Neural cell (in vitro differentiated cells): ENCODE results near the gene C19orf44. TPM values are rescaled to one million over a fixed set of nuclear protein-coding genes. Genes with fewer than 3 reads are reported as not detected.

Experiments
- H2AFZ ChIP-seq: fragments of 200-600, 300-800 bp; sonication (generic), shearing (Covaris generic); 2 replicates; pipeline ENCODE4 v1.6.0; 2014; ENCODE audit warnings: low read depth, mild to moderate bottlenecking, antibody characterized with exemption, low read length, moderate library complexity
- H3F3A ChIP-seq: fragments of 200-600 bp; shearing (Covaris generic); 2 replicates; pipeline ENCODE4 v1.6.1; 2016; ENCODE audit warnings: mild to moderate bottlenecking, moderate library complexity, mixed read lengths, antibody characterized with exemption, low read length; ENCODE audit not compliant: insufficient read depth, poor library complexity, severe bottlenecking
- H3K27ac ChIP-seq: fragments of 200-600, 300-800 bp; sonication (generic), shearing (Covaris generic); 2 replicates; pipeline ENCODE4 v1.5.1; 2014; ENCODE audit warnings: mild to moderate bottlenecking, low read length, moderate library complexity
- H3K27me3 ChIP-seq: fragments of 300-800, 200-600 bp; sonication (generic), shearing (Covaris generic); 2 replicates; pipeline ENCODE4 v1.6.0; 2014; ENCODE audit warnings: mild to moderate bottlenecking, low read depth, low read length, moderate library complexity; ENCODE audit not compliant: insufficient read depth
- H3K36me3 ChIP-seq: fragments of 300-800, 200-600 bp; sonication (generic), shearing (Covaris generic); 2 replicates; pipeline ENCODE4 v1.5.1; 2014; ENCODE audit warnings: mild to moderate bottlenecking, antibody characterized with exemption, low read length, moderate library complexity; ENCODE audit not compliant: insufficient read depth
- H3K4me2 ChIP-seq: fragments of 300-800, 200-600 bp; sonication (generic), shearing (Covaris generic); 2 replicates; pipeline ENCODE4 v1.6.0; 2014; ENCODE audit warnings: mild to moderate bottlenecking, low read length
- H3K4me3 ChIP-seq: fragments of 300-800, 200-600 bp; sonication (generic), shearing (Covaris generic); 2 replicates; pipeline ENCODE4 v1.5.1; 2014; ENCODE audit warnings: mild to moderate bottlenecking, low read length, moderate library complexity
- H3K79me2 ChIP-seq: fragments of 200-600 bp; shearing (Covaris generic); replicated peaks from 2 replicates; pipeline ENCODE4 v1.6.0; 2014; ENCODE audit warnings: mild to moderate bottlenecking, low read length, moderate library complexity; ENCODE audit not compliant: insufficient read depth
- H3K9ac ChIP-seq: fragments of 300-800, 200-600 bp; sonication (generic), shearing (Covaris generic); 2 replicates; pipeline ENCODE4 v1.6.1; 2016; ENCODE audit warnings: mild to moderate bottlenecking, low read length, mixed read lengths
- H3K9me2 ChIP-seq: fragments of 200-600 bp; shearing (Covaris generic); 2 replicates; pipeline ENCODE4 v1.6.1; 2016; ENCODE audit warnings: mild to moderate bottlenecking, low read length, mixed read lengths; ENCODE audit not compliant: insufficient read depth
- H3K9me3 ChIP-seq: fragments of 200-600, 300-800 bp; sonication (generic), shearing (Covaris generic); 2 replicates; pipeline ENCODE4 v1.6.1; 2016; ENCODE audit warnings: mild to moderate bottlenecking, mixed run types, low read length, moderate library complexity, mixed read lengths
- H4K20me1 ChIP-seq: fragments of 200-600 bp; shearing (Covaris generic); 2 replicates; pipeline ENCODE4 v1.6.1; 2016; ENCODE audit warnings: mild to moderate bottlenecking, mixed run types; ENCODE audit not compliant: insufficient read depth
- CTCF ChIP-seq: fragments of 450-650 bp; IDR thresholded peaks from 2 replicates; pipeline ENCODE4 v1.5.1; 2014; ENCODE audit warnings: antibody characterized with exemption, mild to moderate bottlenecking, moderate library complexity; ENCODE audit not compliant: poor library complexity, severe bottlenecking
- EP300 ChIP-seq: fragments of 450-650 bp; conservative IDR thresholded peaks from 2 replicates; pipeline ENCODE4 v1.6.1; 2014; ENCODE audit warnings: antibody characterized with exemption, mild to moderate bottlenecking, moderate library complexity; ENCODE audit not compliant: poor library complexity, severe bottlenecking
- EZH2 ChIP-seq: fragments of 200-600, 300-800 bp; shearing (Covaris generic), sonication (generic); IDR thresholded peaks from 2 replicates; pipeline ENCODE4 v1.6.1; 2014; ENCODE audit warnings: antibody characterized with exemption, low read length, borderline replicate concordance, mild to moderate bottlenecking; ENCODE audit not compliant: insufficient read depth, poor library complexity, severe bottlenecking
- MXI1 ChIP-seq: fragments of 450-650 bp; conservative IDR thresholded peaks from 2 replicates; pipeline ENCODE4 v1.6.1; 2014; ENCODE audit warnings: antibody characterized with exemption, mild to moderate bottlenecking; ENCODE audit not compliant: poor library complexity, severe bottlenecking
- POLR2AphosphoS5 ChIP-seq: IDR thresholded peaks from 2 replicates; pipeline ENCODE4 v1.6.1; 2012
- RAD21 ChIP-seq: fragments of 450-650 bp; conservative IDR thresholded peaks from 2 replicates; pipeline ENCODE4 v1.6.1; 2014; ENCODE audit warnings: antibody characterized with exemption, mild to moderate bottlenecking, moderate library complexity
- REST ChIP-seq: IDR thresholded peaks from 2 replicates; pipeline ENCODE4 v1.6.1; 2012; ENCODE audit warnings: borderline replicate concordance
- SMC3 ChIP-seq: fragments of 450-650 bp; conservative IDR thresholded peaks from 2 replicates; pipeline ENCODE4 v1.6.1; 2014; ENCODE audit warnings: antibody characterized with exemption, mild to moderate bottlenecking, moderate library complexity; ENCODE audit not compliant: poor library complexity
- TAF1 ChIP-seq: IDR thresholded peaks from 2 replicates; pipeline ENCODE4 v1.6.1; 2012; ENCODE audit warnings: low read depth
- polyA plus RNA-seq: library from polyadenylated mRNA; depleted of rRNA; stranded (reverse); fragments of >200 nt; gene quantifications from 2 replicates; pipeline ENCODE4 v1.2.3, GENCODE V29; 2014

The C19orf44 gene
- polyA plus RNA-seq, 1 donor from 2014 or later: 9.9 TPM

GRCh38 chr19:16527971-16528521, 31.9 kb downstream of the C19orf44 start:
- no peaks in the 10 kb centered on the region for H3K9me2 ChIP-seq
- H3K9ac ChIP-seq: no peak overlapping the region
- no peaks in the 10 kb centered on the region for H3K27me3 ChIP-seq
- no peaks in the 10 kb centered on the region for H4K20me1 ChIP-seq
- H3K79me2 ChIP-seq: no peaks in the 10 kb centered on the region
- H3K4me3 ChIP-seq: no peak overlapping the region
- no peaks in the 10 kb centered on the region for H3K9me3 ChIP-seq
- no peaks in the 10 kb centered on the region for H3F3A ChIP-seq
- H3K36me3 ChIP-seq: no peaks in the 10 kb centered on the region
- H3K4me2 ChIP-seq: no peak overlapping the region
- no peak overlapping the region for H3K27ac ChIP-seq
- no peak overlapping the region for H2AFZ ChIP-seq
- TF ChIP-seq CTCF (peak; percentile 34), REST (no peak)

GRCh38 chr19:16529466-16530144, 33.4 kb downstream of the C19orf44 start:
- no peaks in the 10 kb centered on the region for H3K27me3 ChIP-seq
- no peaks in the 10 kb centered on the region for H3F3A ChIP-seq
- H3K9me2 ChIP-seq: no peaks in the 10 kb centered on the region
- no peak overlapping the region for H3K27ac ChIP-seq
- no peaks in the 10 kb centered on the region for H3K36me3 ChIP-seq
- no peak overlapping the region for H3K4me3 ChIP-seq
- no peaks in the 10 kb centered on the region for H4K20me1 ChIP-seq
- H3K4me2 ChIP-seq: no peak overlapping the region
- H3K9ac ChIP-seq: no peak overlapping the region
- no peaks in the 10 kb centered on the region for H3K9me3 ChIP-seq
- no peaks in the 10 kb centered on the region for H3K79me2 ChIP-seq
- TF ChIP-seq RAD21 (no peak), CTCF (no peak), TAF1 (no peak), SMC3 (no peak), POLR2AphosphoS5 (no peak), MXI1 (no peak), EZH2 (no peak), REST (no peak), EP300 (no peak)
- no peak overlapping the region for H2AFZ ChIP-seq
